ENCODE measurements around the gene FCN1.

GRCh38 chr9:134963546-134963945, 45.8 kb upstream of the FCN1 start:
- TF ChIP-seq ZNF408 (CRISPR knock-in tag; IDR thresholded peaks at IDR 0.05; ENCODE audit: low read depth), result no peak
- no peak for TF ChIP-seq CTCF (IDR thresholded peaks at IDR 0.05 in 2 of 3, conservative IDR thresholded peaks at IDR 0.05 in 1 of 3; ENCODE audit: insufficient read depth in 2 of 3, low read depth in 1 of 3, low read length in 3 of 3)
- TF ChIP-seq ZNF740 (CRISPR knock-in tag; IDR thresholded peaks at IDR 0.05), result no peak
- no peak for TF ChIP-seq ZNF740 (tag; IDR thresholded peaks at IDR 0.05)
- TF ChIP-seq MYNN (IDR thresholded peaks at IDR 0.05), result no peak
- TF ChIP-seq MYNN (CRISPR knock-in tag; IDR thresholded peaks at IDR 0.05), result no peak
- no peak for TF ChIP-seq EZH2 (IDR thresholded peaks at IDR 0.05; ENCODE audit: borderline replicate concordance, low read depth, low read length)
- no peak for TF ChIP-seq RBM22 (IDR thresholded peaks at IDR 0.05; ENCODE audit: low read depth, low read length, poor library complexity, severe bottlenecking)
- TF ChIP-seq TCF15 (CRISPR knock-in tag; IDR thresholded peaks at IDR 0.05), result no peak
- no peak for TF ChIP-seq PHF20 (IDR thresholded peaks at IDR 0.05; ENCODE audit: partially characterized antibody)
- no peak for TF ChIP-seq TRIM25 (IDR thresholded peaks at IDR 0.05; ENCODE audit: borderline replicate concordance)
